BJ (cell line): ENCODE data around the gene KIF17. TPM values are rescaled to one million over a fixed set of nuclear protein-coding genes. Genes with fewer than 3 reads are reported as not detected.

Source experiments
- CTCF ChIA-PET: fragments of 350-600 bp; formaldehyde crosslinking; extraction: SDS; loops from one replicate; lab custom pipeline; 2021; ENCODE audit warnings: antibody characterized with exemption, inconsistent platforms; lab: Yijun Ruan, JAX
- POLR2A ChIA-PET: fragments of 300-600 bp; sonication (Branson Sonifier 250); formaldehyde crosslinking; extraction: SDS; loops from one replicate; lab custom pipeline; 2021; ENCODE audit warnings: antibody characterized with exemption; lab: Charles Lee
- DNase-seq: peaks from one replicate; pipeline ENCODE4 v3.0.0-alpha.2; 2011; ENCODE audit warnings: low read depth
- H3K27me3 ChIP-seq: 2 replicates; pipeline ENCODE4 v1.6.0; 2011; ENCODE audit warnings: low read length; ENCODE audit not compliant: control insufficient read depth, insufficient read depth
- H3K36me3 ChIP-seq: 2 replicates; pipeline ENCODE4 v1.5.1; 2011; ENCODE audit warnings: low read length; ENCODE audit not compliant: control insufficient read depth, insufficient read depth
- H3K4me3 ChIP-seq: 2 replicates; pipeline ENCODE4 v1.5.1; 2011; ENCODE audit warnings: low read depth, mild to moderate bottlenecking, control low read depth, low read length
- polyA minus RNA-seq: library from RNA; depleted of rRNA, polyadenylated mRNA; stranded (reverse); fragments of >200 nt; gene quantifications from 2 replicates; pipeline ENCODE4 v1.2.3, GENCODE V29; 2011; rRNA and poly(A)+ RNA removed
- polyA plus RNA-seq: library from polyadenylated mRNA; depleted of rRNA; stranded (reverse); fragments of >200 nt; gene quantifications from 2 replicates; pipeline ENCODE4 v1.2.3, GENCODE V29; 2011; rRNA removed
- TF ChIP-seq, protein P1 (sequence below): IDR thresholded peaks from 2 replicates; pipeline ENCODE4 v1.5.1; 2011; ENCODE audit warnings: low read depth, mild to moderate bottlenecking, control low read depth, inconsistent platforms, low read length, moderate library complexity; ENCODE audit not compliant: insufficient read depth

KIF17 gene
- polyA plus RNA-seq (1.6 and 3.7 TPM in 2 replicates), polyA minus RNA-seq (1.3 and 1.6 TPM in 2 replicates)

DNA sequence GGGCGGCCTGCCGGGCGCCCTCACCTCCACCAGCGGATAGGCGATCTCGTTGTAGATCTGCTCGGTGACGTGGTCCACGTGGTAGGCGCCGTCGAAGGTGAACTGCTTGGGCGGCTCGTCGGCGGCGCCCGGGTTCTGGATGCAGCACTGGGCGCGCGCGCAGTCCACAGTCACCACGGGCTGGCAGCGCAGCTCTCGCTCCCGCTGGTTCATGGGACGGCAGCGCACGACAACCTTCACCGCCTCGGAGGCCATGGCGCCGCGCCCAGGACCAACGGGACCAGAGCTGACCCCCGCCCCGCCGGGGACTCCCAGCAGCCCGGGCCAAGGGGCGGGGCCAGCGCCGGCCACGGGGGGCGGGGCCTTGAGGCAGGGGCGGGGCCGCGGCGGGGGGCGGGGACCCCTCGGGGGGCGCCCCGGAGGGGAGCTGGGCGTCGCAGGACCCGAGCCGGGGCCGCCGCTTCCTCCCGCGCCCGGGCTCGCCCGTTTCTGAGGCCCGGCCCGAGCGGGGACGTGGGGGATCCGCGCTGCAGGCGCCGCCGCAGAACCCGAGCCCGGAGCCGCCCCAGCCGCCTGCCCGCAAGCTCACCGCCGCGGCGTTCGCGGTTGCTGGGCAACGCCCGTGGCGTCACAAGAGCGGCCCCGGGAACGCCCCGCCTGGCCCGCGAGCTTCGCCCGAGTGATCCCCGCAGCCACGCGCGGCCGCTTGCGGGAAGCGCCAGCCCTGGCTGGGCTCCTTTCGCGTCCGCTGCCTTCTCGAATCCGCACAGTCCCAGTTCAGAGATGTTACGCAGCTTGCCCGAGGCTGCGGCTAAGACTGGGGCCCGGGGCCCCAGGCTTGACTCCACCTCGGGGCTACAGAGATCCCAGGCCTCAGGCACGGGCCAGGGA is at the start of gene KIF17:
KIF17 (minus strand) TSS at position 556 of the 891 bp plus-strand sequence; CDS start at position 255, 301 bp downstream.
- POLR2A ChIA-PET, result interaction anchor here (0.6 kb wide), 1 partner anchor 154 kb away, joined by 4 read pairs; no protein-coding TSS in a partner anchor
- TF ChIP-seq, protein P1, sequence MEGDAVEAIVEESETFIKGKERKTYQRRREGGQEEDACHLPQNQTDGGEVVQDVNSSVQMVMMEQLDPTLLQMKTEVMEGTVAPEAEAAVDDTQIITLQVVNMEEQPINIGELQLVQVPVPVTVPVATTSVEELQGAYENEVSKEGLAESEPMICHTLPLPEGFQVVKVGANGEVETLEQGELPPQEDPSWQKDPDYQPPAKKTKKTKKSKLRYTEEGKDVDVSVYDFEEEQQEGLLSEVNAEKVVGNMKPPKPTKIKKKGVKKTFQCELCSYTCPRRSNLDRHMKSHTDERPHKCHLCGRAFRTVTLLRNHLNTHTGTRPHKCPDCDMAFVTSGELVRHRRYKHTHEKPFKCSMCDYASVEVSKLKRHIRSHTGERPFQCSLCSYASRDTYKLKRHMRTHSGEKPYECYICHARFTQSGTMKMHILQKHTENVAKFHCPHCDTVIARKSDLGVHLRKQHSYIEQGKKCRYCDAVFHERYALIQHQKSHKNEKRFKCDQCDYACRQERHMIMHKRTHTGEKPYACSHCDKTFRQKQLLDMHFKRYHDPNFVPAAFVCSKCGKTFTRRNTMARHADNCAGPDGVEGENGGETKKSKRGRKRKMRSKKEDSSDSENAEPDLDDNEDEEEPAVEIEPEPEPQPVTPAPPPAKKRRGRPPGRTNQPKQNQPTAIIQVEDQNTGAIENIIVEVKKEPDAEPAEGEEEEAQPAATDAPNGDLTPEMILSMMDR, result no peak

DNA sequence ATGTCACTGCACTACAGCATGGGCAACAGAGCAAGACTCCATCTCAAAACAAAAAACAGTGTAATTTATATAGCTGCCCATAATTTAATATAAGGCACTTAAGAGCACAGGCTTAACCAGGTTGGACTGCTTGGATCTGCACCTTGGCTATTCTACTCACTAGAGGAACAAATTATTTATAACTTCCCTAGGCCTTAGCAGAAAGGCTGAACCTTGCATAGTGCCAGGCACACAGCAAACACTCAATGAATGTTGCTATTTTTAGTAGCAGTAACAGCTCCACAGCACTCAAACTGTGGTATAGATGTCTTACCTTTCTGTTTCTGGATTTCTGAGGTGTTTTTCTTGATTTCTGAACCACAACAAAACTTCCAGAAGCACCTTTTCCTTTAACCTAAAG is 49.5 kb upstream of the KIF17 start:
- no peak for DNase-seq
- no peaks in the 10 kb centered on the region for H3K27me3 ChIP-seq
- H3K4me3 ChIP-seq, result no peak overlapping the region
- POLR2A ChIA-PET, result interaction anchor here (0.6 kb wide), 1 partner anchor 48 kb away, joined by 3 read pairs; no protein-coding TSS in a partner anchor
- peaks cover 23% of the 10 kb centered on the region for H3K36me3 ChIP-seq
- TF ChIP-seq, protein P1, result no peak
- CTCF ChIA-PET, result interaction anchor here (0.5 kb wide), 1 partner anchor 69 kb away, joined by 3 read pairs; no protein-coding TSS in a partner anchor

More for the DNA sequence above, at the start of gene KIF17:
- Histone ChIP-seq H3K27me3 (no peaks in the 10 kb centered on the region), H3K36me3 (no peaks in the 10 kb centered on the region), H3K4me3 (peak within 1 kb of the TSS; percentile 48)
- no peak for DNase-seq
- CTCF ChIA-PET, result interaction anchor here (0.6 to 1.7 kb wide), 3 partner anchors 16 to 395 kb away, joined by 3 to 4 read pairs (median 3); no protein-coding TSS in a partner anchor

DNA sequence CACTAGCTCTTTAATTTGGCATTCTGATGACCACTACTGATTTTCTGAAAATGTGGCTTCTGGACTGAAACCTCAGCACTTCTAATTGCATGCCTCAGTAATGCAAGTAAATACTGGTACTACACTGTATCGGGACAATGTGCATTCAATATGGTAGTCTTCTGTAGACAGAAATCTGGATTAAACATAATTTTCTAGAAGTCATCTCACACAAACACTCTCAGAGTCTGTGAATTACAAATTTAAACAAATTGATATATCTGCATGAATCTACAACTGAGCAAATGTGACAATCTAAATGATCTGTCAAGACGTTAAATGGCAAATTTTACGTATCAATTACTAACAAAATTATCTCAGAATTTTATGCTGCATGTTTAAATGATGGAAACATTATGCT is 45.6 kb upstream of the KIF17 start:
- Histone ChIP-seq H3K27me3 (no peaks in the 10 kb centered on the region), H3K36me3 (peaks cover 17% of the 10 kb centered on the region), H3K4me3 (no peak overlapping the region)
- POLR2A ChIA-PET, result no interaction called here
- TF ChIP-seq, protein P1, result no peak
- CTCF ChIA-PET, result interaction anchor here (0.9 kb wide), 1 partner anchor 10 kb away, joined by 4 read pairs; no protein-coding TSS in a partner anchor
- no peak for DNase-seq

DNA sequence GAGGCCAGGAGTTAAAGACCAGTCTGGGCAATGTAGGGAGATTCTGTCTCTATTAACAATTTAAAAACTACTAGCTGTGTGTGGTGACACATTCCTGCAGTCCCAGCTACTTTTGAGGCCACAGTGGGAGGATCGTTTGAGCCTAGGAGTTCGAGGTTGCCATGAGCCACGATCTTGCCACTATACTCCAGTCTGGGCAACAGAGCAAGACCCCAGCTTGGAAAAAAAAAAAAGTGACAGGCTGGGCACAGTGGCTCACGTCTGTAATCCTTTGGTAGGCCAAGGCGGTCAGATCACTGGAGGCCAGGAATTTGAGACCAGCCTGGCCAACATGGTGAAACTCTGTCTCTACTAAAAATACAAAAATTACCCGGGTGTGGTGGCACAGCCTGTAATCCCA is 42.5 kb upstream of the KIF17 start:
- H3K4me3 ChIP-seq, result no peak overlapping the region
- TF ChIP-seq, protein P1, result no peak
- no peak for DNase-seq
- H3K36me3 ChIP-seq, result peaks cover 15% of the 10 kb centered on the region
- H3K27me3 ChIP-seq, result no peaks in the 10 kb centered on the region
- POLR2A ChIA-PET, result no interaction called here
- CTCF ChIA-PET, result no interaction called here

DNA sequence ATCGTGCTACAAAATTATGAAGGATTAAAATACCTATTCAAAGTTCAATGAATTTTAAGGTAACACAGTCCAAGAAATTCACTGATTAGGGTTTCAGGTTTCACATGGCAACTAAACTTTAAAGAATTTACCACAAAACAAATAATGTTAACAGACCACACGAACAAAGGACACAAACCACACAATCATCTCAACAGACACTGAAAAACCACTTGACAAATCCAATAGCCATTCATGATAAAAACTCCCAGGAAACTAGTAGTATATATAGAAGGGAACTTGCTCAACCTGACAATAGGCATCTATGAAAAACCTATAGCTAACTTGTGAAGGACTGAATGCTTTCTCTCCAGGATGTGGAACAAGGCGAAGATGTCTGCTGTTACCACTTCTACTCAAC is 35.8 kb upstream of the KIF17 start:
- POLR2A ChIA-PET, result no interaction called here
- CTCF ChIA-PET, result no interaction called here
- no peaks in the 10 kb centered on the region for H3K27me3 ChIP-seq
- no peak for DNase-seq
- peaks cover 6% of the 10 kb centered on the region for H3K36me3 ChIP-seq
- H3K4me3 ChIP-seq, result no peak overlapping the region
- TF ChIP-seq, protein P1, result no peak
